CD4-positive, alpha-beta T cell treated with Interferon gamma for 1 hour (primary cell): ENCODE results near the gene TCP11L1.
"Not testable (repeated sequence)": the region's sequence is repeated elsewhere in the genome, so short reads cannot be mapped to it uniquely, and the experiment has no call there.

Experiments used
- DNase-seq: peaks from one replicate; pipeline ENCODE4 v3.0.0-alpha.2; 2020

TCP11L1 gene

DNA sequence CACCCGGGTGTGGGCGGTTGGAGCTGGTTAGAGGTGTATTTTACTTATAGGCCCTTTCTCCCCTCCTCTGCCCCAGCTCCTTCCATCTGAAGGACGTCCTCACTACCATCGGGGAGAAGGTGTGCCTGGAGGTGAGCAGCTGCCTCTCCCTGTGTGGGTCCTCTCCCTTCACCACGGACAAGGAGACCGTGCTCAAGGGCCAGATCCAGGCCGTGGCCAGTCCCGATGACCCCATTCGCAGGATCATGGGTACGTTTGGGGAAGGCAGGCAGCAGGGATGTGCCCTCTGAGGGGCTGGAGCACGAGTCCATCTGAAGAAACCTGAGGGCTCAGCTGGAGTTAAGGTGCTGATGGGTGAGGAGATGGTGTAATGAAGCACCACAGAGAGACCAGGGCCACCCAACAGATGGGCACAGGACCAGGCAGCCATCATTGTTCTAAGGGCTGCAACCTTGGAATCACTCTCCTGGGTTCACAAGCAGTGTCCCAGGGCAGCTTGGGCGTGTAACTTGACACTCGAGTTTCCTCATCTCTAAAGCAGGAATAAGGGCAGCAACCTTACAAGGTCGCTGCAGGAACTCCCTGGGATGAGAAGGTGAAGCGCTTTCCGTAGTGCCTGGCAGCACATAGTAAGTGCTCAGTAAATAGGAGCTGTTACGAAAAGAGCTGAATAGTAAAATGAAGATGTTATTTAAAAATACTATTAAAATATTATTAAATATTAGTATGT lies 29.4 kb downstream of the TCP11L1 start:
- DNase-seq = no peak

DNA sequence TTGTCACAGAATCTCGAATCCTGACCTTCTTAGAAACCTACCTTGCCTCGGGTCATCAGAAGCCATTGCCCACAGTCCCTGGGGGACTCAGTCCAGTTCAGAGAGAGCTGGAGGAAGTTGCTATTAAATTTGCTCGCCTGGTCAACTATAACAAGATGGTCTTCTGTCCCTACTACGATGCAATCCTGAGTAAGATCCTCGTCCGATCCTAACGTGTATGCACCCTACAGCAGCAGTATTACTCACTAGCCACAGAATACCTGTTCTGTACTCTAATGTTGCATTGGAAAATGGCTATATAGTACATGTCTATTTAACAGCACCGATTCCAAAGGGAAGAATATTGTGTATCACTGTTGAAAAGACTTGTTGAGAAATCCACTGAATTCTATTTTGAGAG lies 33.1 kb downstream of the TCP11L1 start:
- no peak for DNase-seq

DNA sequence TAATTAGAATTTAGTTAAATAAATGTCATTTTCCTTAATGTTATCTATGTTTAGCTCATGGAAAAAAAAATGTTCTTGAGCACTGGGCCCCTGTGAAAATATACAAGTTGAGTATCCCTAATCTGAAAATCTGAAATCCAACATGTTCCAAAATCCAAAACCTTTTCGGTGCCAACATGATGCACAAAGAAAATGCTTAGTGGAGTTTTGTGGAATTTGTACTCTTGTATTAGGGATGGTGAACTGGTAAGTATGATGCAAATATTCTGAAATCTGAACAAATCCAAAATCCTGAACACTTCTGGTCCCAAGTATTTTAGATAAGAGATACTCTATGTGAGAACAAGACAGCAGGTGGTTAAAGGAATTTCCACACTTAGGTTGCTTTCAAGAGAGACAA lies 44.5 kb downstream of the TCP11L1 start:
- no peak for DNase-seq

DNA sequence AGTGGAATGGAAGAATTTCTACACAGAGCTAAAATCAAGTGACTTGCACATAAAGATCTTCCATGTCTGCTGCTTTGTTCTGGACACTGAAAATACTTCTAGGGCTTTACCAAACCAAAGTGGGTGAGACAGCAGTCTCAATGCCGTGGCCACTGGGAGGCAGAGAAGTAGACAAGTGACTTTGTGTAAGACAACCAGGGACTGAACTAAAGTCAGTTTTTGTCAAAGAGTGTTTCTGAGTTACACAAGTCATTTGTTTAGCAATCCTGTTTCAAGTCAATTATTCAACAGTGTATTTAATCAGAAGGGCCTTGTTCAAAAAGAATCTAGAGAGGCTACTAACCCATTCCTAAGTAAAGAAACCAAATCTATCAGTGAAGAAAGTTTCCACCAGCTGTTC lies 46.6 kb downstream of the TCP11L1 start:
- DNase-seq = no peak

DNA sequence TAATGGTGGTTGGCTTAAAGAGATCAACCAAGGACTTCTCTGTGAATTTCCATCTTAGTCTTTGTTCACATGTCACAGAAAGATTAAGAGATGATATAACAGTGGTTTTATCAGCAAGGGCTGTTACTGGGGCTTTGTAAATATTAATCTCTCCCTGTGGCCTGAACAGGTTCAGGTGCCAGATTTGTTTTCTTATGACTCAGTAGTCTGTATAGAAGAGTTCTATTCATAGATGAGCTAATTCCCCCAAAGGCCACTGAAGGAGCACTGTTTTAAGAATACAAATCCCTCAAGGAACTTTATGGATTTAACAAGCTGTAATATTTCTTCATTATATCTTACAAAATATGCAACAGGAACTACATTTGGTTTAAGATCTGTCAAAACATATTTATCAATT lies 50.4 kb downstream of the TCP11L1 start:
- no peak for DNase-seq

DNA sequence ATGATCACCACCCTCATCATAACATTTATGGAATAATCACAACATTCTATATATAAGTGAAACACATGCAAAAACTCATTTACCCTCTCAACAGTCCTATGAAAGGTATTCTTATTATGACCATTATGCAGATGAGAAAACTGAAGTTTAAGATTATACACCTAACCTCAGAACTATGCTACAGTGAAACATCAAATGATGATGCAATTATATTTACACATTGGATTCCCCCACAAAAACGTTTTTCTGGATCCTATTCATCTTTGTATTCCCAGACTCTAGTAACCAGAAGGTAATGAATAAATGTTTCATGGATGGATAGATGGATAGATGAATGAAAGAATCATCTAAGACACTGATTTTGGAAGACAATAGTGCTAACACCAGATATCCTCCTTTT lies 54.8 kb downstream of the TCP11L1 start:
- DNase-seq = no peak

DNA sequence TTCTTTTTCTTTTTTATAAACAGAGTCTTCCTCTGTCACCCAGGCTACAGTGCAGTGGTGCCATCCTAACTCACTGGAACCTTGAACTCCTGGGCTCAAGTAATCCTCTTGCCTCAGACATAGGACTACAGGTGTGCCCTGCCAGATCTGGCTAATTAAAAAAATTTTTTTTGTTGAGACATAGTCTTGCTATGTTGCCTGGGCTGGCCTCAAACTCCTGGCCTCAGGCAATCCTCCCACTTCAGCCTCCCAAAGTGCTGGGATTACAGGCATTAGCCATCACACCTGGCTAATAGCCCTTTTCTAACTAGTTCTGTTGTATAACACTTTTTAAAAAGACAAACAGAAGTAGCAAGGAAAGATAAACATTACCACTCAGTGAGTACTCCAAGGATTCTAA lies 64.5 kb downstream of the TCP11L1 start:
- no peak for DNase-seq

DNA sequence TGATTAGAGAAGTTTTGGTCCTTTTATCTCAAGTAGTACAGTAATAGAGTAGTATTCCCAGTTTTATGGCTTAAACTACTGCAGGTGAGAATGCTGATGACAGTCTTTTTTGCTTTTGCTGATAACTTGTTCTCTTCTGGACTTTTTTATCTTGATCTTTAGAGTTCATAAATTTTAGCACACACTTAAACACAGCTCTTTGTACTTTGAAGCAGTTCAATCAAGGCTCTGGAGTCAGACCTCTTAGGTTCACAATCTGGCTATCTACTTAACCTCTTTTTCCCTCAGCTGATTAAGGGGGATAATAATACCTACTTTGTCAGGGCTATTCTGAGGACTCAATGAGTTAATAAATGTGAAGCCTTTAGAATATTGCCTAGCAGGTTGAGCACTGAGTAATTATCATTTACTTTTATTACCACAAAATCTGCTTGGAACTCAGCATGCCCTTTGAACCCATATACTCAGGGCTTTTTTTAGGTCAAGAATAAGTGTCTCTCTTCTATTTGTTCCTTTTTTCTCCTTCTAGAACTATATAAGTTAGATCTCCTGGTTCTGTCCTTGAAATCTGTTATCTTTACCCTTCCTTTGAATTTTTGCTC lies 70.0 kb downstream of the TCP11L1 start:
- no peak for DNase-seq

DNA sequence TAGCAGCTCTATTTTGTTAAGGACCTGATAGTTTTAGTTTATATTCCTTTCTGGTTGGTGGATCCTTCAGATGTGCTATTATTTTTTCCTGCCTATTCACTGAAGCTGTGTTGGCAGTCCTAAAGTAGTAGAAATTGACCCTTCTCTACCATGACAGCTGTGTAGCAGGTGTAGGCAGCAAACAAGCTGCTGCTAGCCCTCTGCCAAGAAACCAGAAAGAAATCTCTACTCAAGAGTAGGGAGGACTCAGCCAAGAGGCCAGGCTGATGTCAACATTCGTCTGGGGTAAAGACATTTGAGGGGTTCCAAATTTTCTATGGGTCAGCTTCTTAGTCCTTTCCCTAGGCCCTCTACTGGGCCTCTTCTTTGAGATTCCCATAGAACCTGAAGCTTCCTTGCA lies 70.7 kb downstream of the TCP11L1 start:
- no peak for DNase-seq

DNA sequence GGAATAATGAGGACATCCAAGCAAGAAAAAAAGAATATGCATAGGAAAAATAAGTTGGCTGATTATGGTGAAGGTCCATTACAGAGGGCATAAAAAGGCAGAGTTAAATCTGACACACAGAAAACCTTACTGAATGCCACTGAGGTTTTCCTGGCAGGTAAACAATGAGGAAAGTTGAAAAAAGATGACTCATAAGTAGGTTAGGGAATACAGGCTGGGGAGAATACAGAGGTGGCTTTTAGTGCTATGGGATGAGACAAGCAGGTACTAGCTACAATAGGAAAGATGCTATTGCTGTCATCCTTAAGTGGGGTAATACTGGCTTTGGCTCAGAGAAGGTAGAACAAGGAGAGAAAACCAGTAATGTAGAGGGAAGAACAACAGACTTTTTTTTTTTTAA lies 77.2 kb downstream of the TCP11L1 start:
- no peak for DNase-seq

DNA sequence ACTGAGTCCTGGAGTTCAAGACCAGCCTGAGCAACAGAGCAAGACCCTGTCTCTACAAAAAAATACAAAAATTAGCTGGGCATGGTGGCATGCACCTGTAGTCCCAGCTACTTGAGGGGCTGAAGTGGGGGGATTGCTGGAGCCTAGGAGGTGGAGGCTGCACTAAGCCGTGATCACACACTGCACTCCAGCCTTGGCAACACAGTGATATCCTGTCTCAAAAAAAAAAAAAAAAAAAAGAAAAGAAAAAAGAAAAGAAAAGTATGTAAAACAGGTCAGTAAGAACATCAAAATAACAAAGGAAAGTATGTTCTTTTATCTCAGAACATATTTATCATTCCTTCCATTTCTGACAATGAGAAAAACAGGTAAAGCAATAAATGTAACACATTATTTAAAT lies 83.3 kb downstream of the TCP11L1 start:
- DNase-seq = not testable (repeated sequence)
